ENCODE data around the gene PTP4A1. TPM values are rescaled to one million over a fixed set of nuclear protein-coding genes. Genes with fewer than 3 reads are reported as not detected.

Gene PTP4A1
- total RNA-seq, 4 donors from 2014 or later = 12.8 to 58.1 (median 26.5) TPM

- no peak overlapping the region for H3K4me3 ChIP-seq (ENCODE audit: low read depth, poor library complexity, severe bottlenecking)
- intact Hi-C loops (cut with DNase I; ENCODE audit: low total_unique reads) = no loop called here
- TF ChIP-seq POLR2A (IDR thresholded peaks at IDR 0.05) = no peak
- DNase-seq (ENCODE audit: low spot score in 2 of 2) = no peak
These were observed 14.0 kb upstream of the PTP4A1 start for GRCh38 chr6:63558278-63558677.

- TF ChIP-seq CTCF (IDR thresholded peaks at IDR 0.05) = no peak
- no peak for TF ChIP-seq POLR2A (IDR thresholded peaks at IDR 0.05)
- 54 to 55% methylated on average over 1 of the region's 1 CpG for WGBS, 2 donors
- no peak for DNase-seq (ENCODE audit: low spot score in 2 of 2)
- H3K4me3 ChIP-seq (ENCODE audit: low read depth, poor library complexity, severe bottlenecking) = no peak overlapping the region
- intact Hi-C loops (cut with DNase I; ENCODE audit: low total_unique reads) = no loop called here
These were observed 11.4 kb upstream of the PTP4A1 start for GRCh38 chr6:63560801-63561287.

DNA sequence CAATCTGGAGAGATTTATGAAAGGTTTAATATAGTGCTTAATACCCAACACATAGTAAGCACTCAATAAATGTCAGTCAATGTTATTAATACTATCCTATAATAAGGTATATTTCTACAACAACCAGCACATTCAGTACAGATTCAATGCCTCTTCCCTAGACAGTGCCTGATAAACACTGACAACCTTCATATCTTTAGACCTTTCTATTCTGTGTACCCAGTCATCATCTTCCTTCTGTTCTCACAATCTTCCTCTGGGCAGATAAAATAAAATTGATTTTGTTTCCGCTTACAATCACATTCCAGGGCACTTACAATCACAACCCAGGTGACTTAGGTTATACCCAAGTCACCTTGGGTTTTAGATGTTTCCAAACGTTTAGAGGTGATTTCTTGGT lies 11.0 kb upstream of the PTP4A1 start:
- DNase-seq (ENCODE audit: low spot score in 2 of 2) = no peak
- intact Hi-C loops (cut with DNase I; ENCODE audit: low total_unique reads) = no loop called here
- TF ChIP-seq POLR2A (IDR thresholded peaks at IDR 0.05) = no peak
- WGBS, 2 donors = 59 to 72% methylated on average over 2 of the region's 2 CpGs
- H3K4me3 ChIP-seq (ENCODE audit: low read depth, poor library complexity, severe bottlenecking) = no peak overlapping the region

- TF ChIP-seq POLR2A (IDR thresholded peaks at IDR 0.05) = no peak
- no peak for TF ChIP-seq CTCF (IDR thresholded peaks at IDR 0.05)
- H3K4me3 ChIP-seq (ENCODE audit: low read depth, poor library complexity, severe bottlenecking) = no peak overlapping the region
- WGBS, 2 donors = 97 to 100% methylated on average over 1 of the region's 1 CpG
- DNase-seq (ENCODE audit: low spot score in 2 of 2) = no peak
- intact Hi-C loops (cut with DNase I; ENCODE audit: low total_unique reads) = no loop called here
These were observed 9.0 kb upstream of the PTP4A1 start for GRCh38 chr6:63563235-63563634.

- intact Hi-C loops (cut with DNase I; ENCODE audit: low total_unique reads) = no loop called here
- DNase-seq (ENCODE audit: low spot score in 2 of 2) = no peak
- no peak for TF ChIP-seq POLR2A (IDR thresholded peaks at IDR 0.05)
- WGBS, 2 donors = 82 to 85% methylated on average over 4 of the region's 4 CpGs
- H3K4me3 ChIP-seq (ENCODE audit: low read depth, poor library complexity, severe bottlenecking) = no peak overlapping the region
These were observed 7.1 kb upstream of the PTP4A1 start for GRCh38 chr6:63565058-63565726.

GRCh38 chr6:63565727-63566596 lies 6.3 kb upstream of the PTP4A1 start:
- intact Hi-C loops (cut with DNase I; ENCODE audit: low total_unique reads) = no loop called here
- H3K4me3 ChIP-seq (ENCODE audit: low read depth, poor library complexity, severe bottlenecking) = no peak overlapping the region
- TF ChIP-seq POLR2A (IDR thresholded peaks at IDR 0.05) (no peak), CTCF (IDR thresholded peaks at IDR 0.05) (no peak)
- DNase-seq (ENCODE audit: low spot score in 2 of 2) = no peak
- 72 to 79% methylated on average over 4 of the region's 4 CpGs for WGBS, 2 donors

DNA sequence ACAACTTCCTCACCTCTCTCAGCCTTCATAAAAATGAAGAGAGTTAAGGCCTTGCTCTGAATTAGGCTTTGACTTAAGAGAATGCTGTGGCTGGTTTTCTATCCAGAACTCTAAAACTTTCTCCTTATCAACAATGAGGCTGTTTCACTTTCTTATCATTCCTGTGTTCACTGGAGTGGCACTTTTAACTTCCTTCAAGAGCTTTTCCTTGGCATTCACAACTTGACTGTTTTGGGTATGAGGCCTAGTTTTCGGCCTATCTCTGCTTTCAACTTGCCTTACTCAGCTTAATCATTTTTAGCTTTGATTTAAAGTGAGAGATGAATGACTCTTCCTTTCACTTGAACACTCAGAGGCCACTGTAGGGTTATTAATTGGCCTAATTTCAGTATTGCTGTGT lies 4.3 kb upstream of the PTP4A1 start:
- no peak for DNase-seq (ENCODE audit: low spot score in 2 of 2)
- intact Hi-C loops (cut with DNase I; ENCODE audit: low total_unique reads) = no loop called here
- 96 to 97% methylated on average over 1 of the region's 1 CpG for WGBS, 2 donors
- TF ChIP-seq POLR2A (IDR thresholded peaks at IDR 0.05) = no peak
- TF ChIP-seq CTCF (IDR thresholded peaks at IDR 0.05) = no peak
- H3K4me3 ChIP-seq (ENCODE audit: low read depth, poor library complexity, severe bottlenecking) = no peak overlapping the region
